Transverse colon (tissue), 3 donors: ENCODE data around the gene NCAPD2.

Experiments
- CTCF ChIP-seq, 5 experiments: fragments of 200-600 bp in 3 of 5; fragments of 450-650 bp in 2 of 5; sonication (generic) in 3 of 5; IDR thresholded peaks; 1 replicate in 2 of 5; 2 replicates in 3 of 5; pipeline ENCODE4 v1.5.1; 2016 to 2017; ENCODE audit warnings: antibody characterized with exemption in 5 of 5, inconsistent platforms in 3 of 5, mild to moderate bottlenecking in 2 of 5, moderate library complexity in 1 of 5
- POLR2A ChIP-seq: fragments of 450-650 bp; IDR thresholded peaks from one replicate; pipeline ENCODE4 v1.6.1; 2016; ENCODE audit warnings: antibody characterized with exemption, mild to moderate bottlenecking, moderate library complexity

DNA sequence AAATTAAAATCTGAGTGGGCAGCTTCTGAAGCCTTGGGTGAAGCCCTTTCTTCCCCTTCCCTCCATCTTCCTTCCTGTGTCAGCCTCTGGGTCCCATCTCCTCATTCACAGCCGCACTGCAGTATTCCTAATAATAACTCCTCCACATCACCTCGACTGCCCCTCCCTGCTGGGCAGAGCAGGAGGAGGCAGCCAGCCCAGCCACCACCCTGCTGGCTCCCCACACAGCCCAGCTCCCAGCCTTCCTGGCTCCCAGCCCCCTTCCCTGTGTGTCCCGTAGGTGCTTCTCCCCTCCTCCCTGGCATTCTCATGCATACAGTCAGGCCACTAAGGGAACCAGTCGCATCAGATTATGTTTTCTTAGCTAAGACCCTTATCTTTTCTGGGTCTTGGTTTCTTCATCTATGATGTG is 58.2 kb downstream of the NCAPD2 start:
- TF ChIP-seq CTCF (IDR thresholded peaks at IDR 0.05) = no peak
- TF ChIP-seq POLR2A = no peak
